22Rv1 (cell line): ENCODE measurements around the gene TWIST2.

Experiments
- H3K27ac ChIP-seq: fragments of 450-650 bp; 2 replicates; pipeline ENCODE4 v1.5.1; 2017
- CTCF ChIP-seq: fragments of 450-650 bp; IDR thresholded peaks from 2 replicates; pipeline ENCODE4 v1.5.1; 2017; ENCODE audit warnings: mild to moderate bottlenecking
- ZFX ChIP-seq: fragments of 450-650 bp; IDR thresholded peaks from 2 replicates; pipeline ENCODE4 v1.6.1; 2017; ENCODE audit warnings: antibody characterized with exemption, borderline replicate concordance

TWIST2 gene

GRCh38 chr2:238872026-238872425 is 24.1 kb downstream of the TWIST2 start:
- no peak overlapping the region for H3K27ac ChIP-seq
- no peak for TF ChIP-seq CTCF
- TF ChIP-seq ZFX: no peak

GRCh38 chr2:238872628-238873380 is 24.9 kb downstream of the TWIST2 start:
- no peak overlapping the region for H3K27ac ChIP-seq
- TF ChIP-seq ZFX: no peak
- no peak for TF ChIP-seq CTCF

GRCh38 chr2:238873381-238873801 is 25.5 kb downstream of the TWIST2 start:
- TF ChIP-seq CTCF: no peak
- no peak for TF ChIP-seq ZFX
- H3K27ac ChIP-seq: no peak overlapping the region

- H3K27ac ChIP-seq: no peak overlapping the region
Observed at GRCh38 chr2:238873841-238874240, 26.0 kb downstream of the TWIST2 start.

GRCh38 chr2:238874330-238875050 is 26.6 kb downstream of the TWIST2 start:
- TF ChIP-seq ZFX: no peak
- no peak for TF ChIP-seq CTCF
- H3K27ac ChIP-seq: no peak overlapping the region

More at GRCh38 chr2:238873841-238874240, 26.0 kb downstream of the TWIST2 start:
- TF ChIP-seq ZFX (no peak), CTCF (no peak)

GRCh38 chr2:238875101-238875470 is 27.2 kb downstream of the TWIST2 start:
- H3K27ac ChIP-seq: no peak overlapping the region
- TF ChIP-seq ZFX (no peak), CTCF (0 out of 2 replicates have a peak, but pooled peaks have one; percentile 9)

GRCh38 chr2:238875471-238876231 is 27.8 kb downstream of the TWIST2 start:
- TF ChIP-seq ZFX (no peak), CTCF (no peak)
- H3K27ac ChIP-seq: no peak overlapping the region
